Calu3 (cell line): ENCODE results near the gene SEMA3E. TPM values are rescaled to one million over a fixed set of nuclear protein-coding genes. Genes with fewer than 3 reads are reported as not detected.
"Not testable (repeated sequence)": the region's sequence is repeated elsewhere in the genome, so short reads cannot be mapped to it uniquely, and the experiment has no call there.

Source experiments
- BruUV-seq: library from RNA; stranded (reverse); fragments of 400-500 nt; replicated peaks from 2 replicates; lab custom pipeline; 2021; lab: Mats Ljungman, UMichigan
- CTCF ChIA-PET: fragments of 300-600 bp; sonication (Branson Sonifier 250); formaldehyde crosslinking; loops from one replicate; lab custom pipeline; 2022; ENCODE audit warnings: antibody characterized with exemption; lab: Charles Lee
- DNase-seq: peaks from one replicate; pipeline ENCODE4 v3.0.0; 2022
- H3K27ac Mint-ChIP-seq: one replicate; pipeline ENCODE4 v1.8.0; 2022; ENCODE audit warnings: mixed read lengths; ENCODE audit not compliant: unreplicated experiment
- H3K27me3 Mint-ChIP-seq: one replicate; pipeline ENCODE4 v1.8.0; 2022; ENCODE audit warnings: mixed read lengths; ENCODE audit not compliant: unreplicated experiment
- H3K36me3 Mint-ChIP-seq: one replicate; pipeline ENCODE4 v1.8.0; 2022; ENCODE audit warnings: mild to moderate bottlenecking, moderate library complexity, mixed read lengths; ENCODE audit not compliant: insufficient read depth, unreplicated experiment
- H3K4me1 Mint-ChIP-seq: one replicate; pipeline ENCODE4 v1.8.0; 2022; ENCODE audit warnings: mild to moderate bottlenecking, low read depth, mixed read lengths; ENCODE audit not compliant: unreplicated experiment
- H3K4me3 Mint-ChIP-seq: one replicate; pipeline ENCODE4 v1.8.0; 2022; ENCODE audit warnings: mild to moderate bottlenecking, low read depth, moderate library complexity, mixed read lengths; ENCODE audit not compliant: unreplicated experiment
- H3K9me3 Mint-ChIP-seq: one replicate; pipeline ENCODE4 v1.8.0; 2022; ENCODE audit warnings: low read depth, mixed read lengths; ENCODE audit not compliant: unreplicated experiment
- CTCF ChIP-seq: fragments of 200-600 bp; IDR thresholded peaks from one replicate; pipeline ENCODE4 v1.8.0; 2022; ENCODE audit warnings: antibody characterized with exemption; ENCODE audit not compliant: unreplicated experiment
- intact Hi-C: fragments of 100-400 bp; cut with micrococcal nuclease; formaldehyde crosslinking; loops from one replicate; pipeline ENCODE4 v1.10.0; 2022; ENCODE audit not compliant: unreplicated experiment
- total RNA-seq: library from RNA; stranded (reverse); gene quantifications from 2 replicates; pipeline ENCODE4 v1.2.3, GENCODE V29; 2022

SEMA3E gene
- total RNA-seq, 1 experiment from 2014 or later, result 24.4 TPM

- no peak overlapping the region for H3K27ac Mint-ChIP-seq
- no peaks in the 10 kb centered on the region for H3K36me3 Mint-ChIP-seq
- CTCF ChIA-PET, result no interaction called here
- BruUV-seq, result no TSS peak
- intact Hi-C loops, result no loop called here
- DNase-seq, result no peak
- peaks cover 28% of the 10 kb centered on the region for H3K4me1 Mint-ChIP-seq
- no peak overlapping the region for H3K4me3 Mint-ChIP-seq
- no peaks in the 10 kb centered on the region for H3K9me3 Mint-ChIP-seq
- no peak for TF ChIP-seq CTCF
- H3K27me3 Mint-ChIP-seq, result no peaks in the 10 kb centered on the region
Observed at GRCh38 chr7:83562289-83562688, 86.7 kb downstream of the SEMA3E start.

- no peak overlapping the region for H3K4me3 Mint-ChIP-seq
- no peaks in the 10 kb centered on the region for H3K9me3 Mint-ChIP-seq
- H3K4me1 Mint-ChIP-seq, result peaks cover 17% of the 10 kb centered on the region
- no TSS peak for BruUV-seq
- no peaks in the 10 kb centered on the region for H3K36me3 Mint-ChIP-seq
- no peak overlapping the region for H3K27ac Mint-ChIP-seq
- CTCF ChIA-PET, result no interaction called here
- TF ChIP-seq CTCF, result no peak
- DNase-seq, result no peak
- H3K27me3 Mint-ChIP-seq, result no peaks in the 10 kb centered on the region
- intact Hi-C loops, result no loop called here
Observed at GRCh38 chr7:83559887-83560286, 89.1 kb downstream of the SEMA3E start.

- H3K27me3 Mint-ChIP-seq, H3K9me3 Mint-ChIP-seq, BruUV-seq, DNase-seq, CTCF ChIA-PET, H3K4me3 Mint-ChIP-seq, intact Hi-C loops, H3K27ac Mint-ChIP-seq: not testable (repeated sequence)
- H3K4me1 Mint-ChIP-seq, result peaks cover 37% of the 10 kb centered on the region
- H3K36me3 Mint-ChIP-seq, result peaks cover 12% of the 10 kb centered on the region
Observed at GRCh38 chr7:83552556-83552955, 96.4 kb downstream of the SEMA3E start.

GRCh38 chr7:83550100-83550499, 98.8 kb downstream of the SEMA3E start:
- CTCF ChIA-PET, result no interaction called here
- BruUV-seq, result no TSS peak
- peaks cover 5% of the 10 kb centered on the region for H3K9me3 Mint-ChIP-seq
- no peaks in the 10 kb centered on the region for H3K27me3 Mint-ChIP-seq
- TF ChIP-seq CTCF, result no peak
- peaks cover 15% of the 10 kb centered on the region for H3K36me3 Mint-ChIP-seq
- H3K4me3 Mint-ChIP-seq, result no peak overlapping the region
- intact Hi-C loops, result no loop called here
- H3K27ac Mint-ChIP-seq, result peak overlapping the region; percentile 71
- DNase-seq, result no peak
- peaks cover 46% of the 10 kb centered on the region for H3K4me1 Mint-ChIP-seq

- Mint-ChIP-seq H3K36me3 (peaks cover 14% of the 10 kb centered on the region), H3K27ac (peak overlapping the region; percentile 90), H3K27me3 (no peaks in the 10 kb centered on the region), H3K4me3 (peak overlapping the region; percentile 4), H3K9me3 (peaks cover 5% of the 10 kb centered on the region), H3K4me1 (peaks cover 43% of the 10 kb centered on the region)
- no peak for TF ChIP-seq CTCF
- BruUV-seq, result no TSS peak
- DNase-seq, result no peak
- CTCF ChIA-PET, result no interaction called here
- intact Hi-C loops, result no loop called here
Observed at GRCh38 chr7:83548250-83548649, 100.7 kb downstream of the SEMA3E start.
